NCI-H2196 (cell line): ENCODE data around the gene C3orf20.

Experiments used
- DNase-seq: peaks from one replicate; lab custom pipeline; 2025; ENCODE audit not compliant: unreplicated experiment; lab: John Stamatoyannopoulos, UW

Gene C3orf20

GRCh38 chr3:14674841-14675240 lies at the start of gene C3orf20:
Gene C3orf20 (plus strand): TSS chr3:14675141. CDS start chr3:14682714, 7,573 bp downstream.
- no peak for DNase-seq

GRCh38 chr3:14625443-14625842 lies 49.5 kb upstream of the C3orf20 start:
- no peak for DNase-seq

- no peak for DNase-seq
Measured at GRCh38 chr3:14627815-14628214, 47.1 kb upstream of the C3orf20 start.

- no peak for DNase-seq
Measured at GRCh38 chr3:14628406-14628805, 46.5 kb upstream of the C3orf20 start.

- DNase-seq = no peak
Measured at GRCh38 chr3:14630404-14631100, 44.4 kb upstream of the C3orf20 start.

GRCh38 chr3:14631101-14631497 lies 43.8 kb upstream of the C3orf20 start:
- no peak for DNase-seq

- DNase-seq = no peak
Measured at GRCh38 chr3:14631687-14632441, 43.1 kb upstream of the C3orf20 start.

- no peak for DNase-seq
Measured at GRCh38 chr3:14632442-14632930, 42.5 kb upstream of the C3orf20 start.

GRCh38 chr3:14633417-14633816 lies 41.5 kb upstream of the C3orf20 start:
- no peak for DNase-seq

GRCh38 chr3:14633819-14634424 lies 41.0 kb upstream of the C3orf20 start:
- DNase-seq = peak; percentile 1

- no peak for DNase-seq
Measured at GRCh38 chr3:14634763-14635400, 40.1 kb upstream of the C3orf20 start.

GRCh38 chr3:14636496-14637087 lies 38.3 kb upstream of the C3orf20 start:
- DNase-seq = no peak

GRCh38 chr3:14640157-14640562 lies 34.8 kb upstream of the C3orf20 start:
- no peak for DNase-seq

GRCh38 chr3:14640734-14641133 lies 34.2 kb upstream of the C3orf20 start:
- DNase-seq = no peak

- DNase-seq = no peak
Measured at GRCh38 chr3:14641346-14641745, 33.6 kb upstream of the C3orf20 start.

GRCh38 chr3:14645453-14645852 lies 29.5 kb upstream of the C3orf20 start:
- no peak for DNase-seq

GRCh38 chr3:14646131-14646573 lies 28.8 kb upstream of the C3orf20 start:
- DNase-seq = no peak

- DNase-seq = no peak
Measured at GRCh38 chr3:14646589-14647413, 28.1 kb upstream of the C3orf20 start.

GRCh38 chr3:14647976-14648955 lies 26.7 kb upstream of the C3orf20 start:
- DNase-seq = no peak
